HUES6 (cell line): ENCODE results near the gene ATP10B.
"Not testable (repeated sequence)": the region's sequence is repeated elsewhere in the genome, so short reads cannot be mapped to it uniquely, and the experiment has no call there.

Experiments
- H3K27ac ChIP-seq: 2 replicates; pipeline ENCODE4 v1.7.0; 2013; ENCODE audit warnings: low read depth, mild to moderate bottlenecking, low read length, inconsistent platforms
- H3K27me3 ChIP-seq: 2 replicates; pipeline ENCODE4 v1.6.1; 2013; ENCODE audit warnings: low read length; ENCODE audit not compliant: control insufficient read depth, insufficient read depth
- H3K36me3 ChIP-seq: 2 replicates; pipeline ENCODE4 v1.6.1; 2013; ENCODE audit warnings: low read length; ENCODE audit not compliant: control insufficient read depth, insufficient read depth
- H3K4me1 ChIP-seq: 2 replicates; pipeline ENCODE4 v1.6.1; 2013; ENCODE audit warnings: low read length; ENCODE audit not compliant: control insufficient read depth, insufficient read depth
- H3K4me3 ChIP-seq: 2 replicates; pipeline ENCODE4 v1.5.1; 2013; ENCODE audit warnings: low read depth, low read length
- H3K9ac ChIP-seq: one replicate; pipeline ENCODE4 v1.6.1; 2013; ENCODE audit warnings: mild to moderate bottlenecking, low read length
- H3K9me3 ChIP-seq: 2 replicates; pipeline ENCODE4 v1.6.1; 2013; ENCODE audit warnings: low read depth, low read length; ENCODE audit not compliant: control insufficient read depth, insufficient read depth

ATP10B gene

GRCh38 chr5:160852049-160852448 lies at the start of gene ATP10B:
ATP10B (minus strand) TSS chr5:160852211; CDS start chr5:160688074, 164,137 bp downstream.
- H3K9me3 ChIP-seq = no peaks in the 10 kb centered on the region
- H3K4me1 ChIP-seq = no peaks in the 10 kb centered on the region
- H3K27me3 ChIP-seq = no peaks in the 10 kb centered on the region
- no peak within 1 kb of the TSS for H3K4me3 ChIP-seq
- no peaks in the 10 kb centered on the region for H3K36me3 ChIP-seq
- H3K27ac ChIP-seq = no peak within 1 kb of the TSS
- no peak within 1 kb of the TSS for H3K9ac ChIP-seq

GRCh38 chr5:160901656-160902055 lies 49.6 kb upstream of the ATP10B start:
- Histone ChIP-seq H3K9ac (no peak overlapping the region), H3K27ac (no peak overlapping the region), H3K4me1 (no peaks in the 10 kb centered on the region), H3K9me3 (no peaks in the 10 kb centered on the region), H3K4me3 (no peak overlapping the region), H3K27me3 (no peaks in the 10 kb centered on the region), H3K36me3 (no peaks in the 10 kb centered on the region)

GRCh38 chr5:160899735-160900134 lies 47.7 kb upstream of the ATP10B start:
- Histone ChIP-seq H3K36me3 (no peaks in the 10 kb centered on the region), H3K4me3 (no peak overlapping the region), H3K9ac (no peak overlapping the region), H3K27ac (no peak overlapping the region), H3K9me3 (no peaks in the 10 kb centered on the region), H3K4me1 (no peaks in the 10 kb centered on the region), H3K27me3 (no peaks in the 10 kb centered on the region)

GRCh38 chr5:160893180-160893964 lies 41.4 kb upstream of the ATP10B start:
- H3K9ac ChIP-seq, H3K27ac ChIP-seq, H3K36me3 ChIP-seq, H3K4me3 ChIP-seq, H3K4me1 ChIP-seq, H3K27me3 ChIP-seq, H3K9me3 ChIP-seq: not testable (repeated sequence)

- Histone ChIP-seq H3K27ac (no peak overlapping the region), H3K36me3 (no peaks in the 10 kb centered on the region), H3K9ac (no peak overlapping the region), H3K4me1 (0 out of 2 replicates have a peak, but pooled peaks cover 7% of the 10 kb centered on the region), H3K9me3 (no peaks in the 10 kb centered on the region), H3K27me3 (no peaks in the 10 kb centered on the region), H3K4me3 (no peak overlapping the region)
These were observed 35.8 kb upstream of the ATP10B start for GRCh38 chr5:160887780-160888179.

GRCh38 chr5:160873560-160874200 lies 21.7 kb upstream of the ATP10B start:
- not testable (repeated sequence) for H3K36me3 ChIP-seq, H3K27ac ChIP-seq, H3K9me3 ChIP-seq, H3K4me1 ChIP-seq, H3K27me3 ChIP-seq
- Histone ChIP-seq H3K9ac (peak overlapping the region; percentile 63), H3K4me3 (peak overlapping the region; percentile 74)

- no peaks in the 10 kb centered on the region for H3K27me3 ChIP-seq
- H3K9ac ChIP-seq = no peak overlapping the region
- H3K9me3 ChIP-seq = no peaks in the 10 kb centered on the region
- H3K4me1 ChIP-seq = peaks cover 4% of the 10 kb centered on the region; the same call in 1 of the 2 replicates
- no peaks in the 10 kb centered on the region for H3K36me3 ChIP-seq
- no peak overlapping the region for H3K4me3 ChIP-seq
- H3K27ac ChIP-seq = no peak overlapping the region
These were observed 18.0 kb upstream of the ATP10B start for GRCh38 chr5:160869989-160870521.

GRCh38 chr5:160867976-160868375 lies 16.0 kb upstream of the ATP10B start:
- Histone ChIP-seq H3K36me3 (no peaks in the 10 kb centered on the region), H3K9me3 (no peaks in the 10 kb centered on the region), H3K27me3 (no peaks in the 10 kb centered on the region), H3K9ac (no peak overlapping the region), H3K4me1 (peaks cover 4% of the 10 kb centered on the region; the same call in 1 of the 2 replicates), H3K27ac (no peak overlapping the region), H3K4me3 (no peak overlapping the region)

GRCh38 chr5:160851451-160851850 lies 560 bp downstream of the ATP10B start:
- Histone ChIP-seq H3K27ac (no peak overlapping the region), H3K4me3 (no peak overlapping the region), H3K27me3 (no peaks in the 10 kb centered on the region), H3K9ac (no peak overlapping the region), H3K4me1 (no peaks in the 10 kb centered on the region), H3K9me3 (no peaks in the 10 kb centered on the region), H3K36me3 (no peaks in the 10 kb centered on the region)

- H3K27ac ChIP-seq = no peak overlapping the region
- H3K36me3 ChIP-seq = no peaks in the 10 kb centered on the region
- H3K27me3 ChIP-seq = no peaks in the 10 kb centered on the region
- no peaks in the 10 kb centered on the region for H3K9me3 ChIP-seq
- H3K4me3 ChIP-seq = no peak overlapping the region
- H3K9ac ChIP-seq = no peak overlapping the region
- H3K4me1 ChIP-seq = no peaks in the 10 kb centered on the region
These were observed 1.6 kb downstream of the ATP10B start for GRCh38 chr5:160850421-160850820.

GRCh38 chr5:160847526-160848085 lies 4.4 kb downstream of the ATP10B start:
- H3K27ac ChIP-seq = no peak overlapping the region
- H3K4me1 ChIP-seq = no peaks in the 10 kb centered on the region
- no peaks in the 10 kb centered on the region for H3K9me3 ChIP-seq
- H3K36me3 ChIP-seq = no peaks in the 10 kb centered on the region
- H3K9ac ChIP-seq = no peak overlapping the region
- no peak overlapping the region for H3K4me3 ChIP-seq
- no peaks in the 10 kb centered on the region for H3K27me3 ChIP-seq
